Vagina (tissue), 2 donors: Measurements from ENCODE around the gene PRG2.

Experiments used
- CTCF ChIP-seq, 3 experiments: fragments of 450-650 bp in 2 of 3; fragments of 200-600 bp in 1 of 3; sonication (generic) in 1 of 3; IDR thresholded peaks; one replicate each; pipeline ENCODE4 v1.5.1; 2017 to 2019; ENCODE audit warnings: antibody characterized with exemption in 3 of 3, mild to moderate bottlenecking in 2 of 3, moderate library complexity in 2 of 3
- POLR2A ChIP-seq, 2 donors: fragments of 450-650 bp; IDR thresholded peaks; one replicate each; pipeline ENCODE4 v1.6.1; 2017; ENCODE audit warnings: antibody characterized with exemption in 2 of 2, mild to moderate bottlenecking in 2 of 2, moderate library complexity in 2 of 2
- POLR2AphosphoS5 ChIP-seq, 2 donors: sonication (generic); formaldehyde crosslinking; IDR thresholded peaks; one replicate each; pipeline ENCODE4 v1.9.0; 2017; ENCODE audit warnings: antibody characterized with exemption in 2 of 2, mild to moderate bottlenecking in 2 of 2, low read depth in 1 of 2; ENCODE audit not compliant: insufficient read depth in 1 of 2

- no peak for TF ChIP-seq CTCF (IDR thresholded peaks at IDR 0.05)
- no peak for TF ChIP-seq POLR2AphosphoS5 (IDR thresholded peaks at IDR 0.05; ENCODE audit: insufficient read depth in 1 of 2, low read depth in 1 of 2)
- no peak for TF ChIP-seq POLR2A (IDR thresholded peaks at IDR 0.05)
Measured at GRCh38 chr11:57432714-57433163, 42.3 kb upstream of the PRG2 start.
